ENCODE data around the gene TRIL. TPM values are rescaled to one million over a fixed set of nuclear protein-coding genes. Genes with fewer than 3 reads are reported as not detected.

Gene TRIL
- total RNA-seq, 2 experiments from 2014 or later: not detected

GRCh38 chr7:28937103-28937502, 21.0 kb downstream of the TRIL start:
- no peak overlapping the region for H3K27ac ChIP-seq (ENCODE audit: low read depth in 1 of 2, low read length in 2 of 2)
- no peak overlapping the region for H3K4me3 ChIP-seq (ENCODE audit: low read length)
- ATAC-seq (ENCODE audit: poor library complexity) (no peak), DNase-seq (no peak)
- peaks cover 0 to 3% of the 10 kb centered on the region in 2 experiments for H3K27me3 ChIP-seq (ENCODE audit: control insufficient read depth in 1 of 2, insufficient read depth in 2 of 2, low read length in 2 of 2)
- Mint-ChIP-seq H3K27me3 (peaks cover 32% of the 10 kb centered on the region), H3K9me3 (no peaks in the 10 kb centered on the region), H3K36me3 (ENCODE audit: low read depth) (no peaks in the 10 kb centered on the region), H3K4me1 (ENCODE audit: low read depth) (no peaks in the 10 kb centered on the region), H3K4me3 (no peak overlapping the region), H3K27ac (no peak overlapping the region)
- intact Hi-C loops (cut with DNase I, micrococcal nuclease): no loop called here
- no peaks in the 10 kb centered on the region for H3K9me3 ChIP-seq (ENCODE audit: control insufficient read depth in 1 of 2, insufficient read depth in 1 of 2, low read length in 2 of 2)
- CTCF ChIA-PET: interaction anchor here (0.8 kb wide), 1 partner anchor 11 kb away, joined by 3 read pairs; no protein-coding TSS in a partner anchor
- POLR2A ChIA-PET: no interaction called here
- TF ChIP-seq CTCF (IDR thresholded peaks at IDR 0.05): no peak
- H3K36me3 ChIP-seq (ENCODE audit: insufficient read depth, low read length): no peaks in the 10 kb centered on the region
- no peaks in the 10 kb centered on the region for H3K4me1 ChIP-seq (ENCODE audit: insufficient read depth, low read length)

GRCh38 chr7:28933846-28934320, 24.2 kb downstream of the TRIL start:
- TF ChIP-seq CTCF (IDR thresholded peaks at IDR 0.05): no peak
- Histone ChIP-seq H3K36me3 (ENCODE audit: insufficient read depth, low read length) (no peaks in the 10 kb centered on the region), H3K4me1 (ENCODE audit: insufficient read depth, low read length) (no peaks in the 10 kb centered on the region)

GRCh38 chr7:28931565-28931964, 26.6 kb downstream of the TRIL start:
- no peaks in the 10 kb centered on the region for H3K36me3 ChIP-seq (ENCODE audit: insufficient read depth, low read length)

More at GRCh38 chr7:28933846-28934320, 24.2 kb downstream of the TRIL start:
- Mint-ChIP-seq H3K9me3 (no peaks in the 10 kb centered on the region), H3K27ac (no peak overlapping the region), H3K36me3 (ENCODE audit: low read depth) (no peaks in the 10 kb centered on the region), H3K27me3 (peaks cover 36% of the 10 kb centered on the region), H3K4me3 (no peak overlapping the region), H3K4me1 (ENCODE audit: low read depth) (no peaks in the 10 kb centered on the region)
- Histone ChIP-seq H3K4me3 (ENCODE audit: low read length) (no peak overlapping the region), H3K27me3 (ENCODE audit: control insufficient read depth in 1 of 2, insufficient read depth in 2 of 2, low read length in 2 of 2) (peaks cover 0 to 3% of the 10 kb centered on the region in 2 experiments), H3K9me3 (ENCODE audit: control insufficient read depth in 1 of 2, insufficient read depth in 1 of 2, low read length in 2 of 2) (no peaks in the 10 kb centered on the region), H3K27ac (ENCODE audit: low read depth in 1 of 2, low read length in 2 of 2) (no peak overlapping the region)
- ChIA-PET POLR2A (no interaction called here), CTCF (no interaction called here)
- no peak for DNase-seq
- no peak for ATAC-seq (ENCODE audit: poor library complexity)
- intact Hi-C loops (cut with DNase I, micrococcal nuclease): no loop called here

More at GRCh38 chr7:28931565-28931964, 26.6 kb downstream of the TRIL start:
- Mint-ChIP-seq H3K36me3 (ENCODE audit: low read depth) (no peaks in the 10 kb centered on the region), H3K27ac (no peak overlapping the region), H3K4me1 (ENCODE audit: low read depth) (peaks cover 8% of the 10 kb centered on the region), H3K27me3 (peaks cover 35% of the 10 kb centered on the region), H3K4me3 (no peak overlapping the region), H3K9me3 (no peaks in the 10 kb centered on the region)
- intact Hi-C loops (cut with DNase I, micrococcal nuclease): no loop called here
- peaks cover 0 to 3% of the 10 kb centered on the region in 2 experiments for H3K27me3 ChIP-seq (ENCODE audit: control insufficient read depth in 1 of 2, insufficient read depth in 2 of 2, low read length in 2 of 2)
- POLR2A ChIA-PET: no interaction called here
- CTCF ChIA-PET: interaction anchor here (2.9 kb wide), 1 partner anchor 10 kb away, joined by 8 read pairs; no protein-coding TSS in a partner anchor
- peaks cover 7% of the 10 kb centered on the region for H3K4me1 ChIP-seq (ENCODE audit: insufficient read depth, low read length)
- no peak overlapping the region for H3K4me3 ChIP-seq (ENCODE audit: low read length)
- H3K27ac ChIP-seq (ENCODE audit: low read depth in 1 of 2, low read length in 2 of 2): no peak overlapping the region
- no peak for TF ChIP-seq CTCF (IDR thresholded peaks at IDR 0.05)
- H3K9me3 ChIP-seq (ENCODE audit: control insufficient read depth in 1 of 2, insufficient read depth in 1 of 2, low read length in 2 of 2): no peaks in the 10 kb centered on the region
- DNase-seq (no peak), ATAC-seq (ENCODE audit: poor library complexity) (no peak)
